MCF 10A (cell line): ENCODE results near the gene APBB2. TPM values are rescaled to one million over a fixed set of nuclear protein-coding genes. Genes with fewer than 3 reads are reported as not detected.

Experiments used
- BruUV-seq: library from RNA; stranded (reverse); fragments of 400-500 nt; replicated peaks from 2 replicates; lab custom pipeline; 2021; lab: Mats Ljungman, UMichigan
- CTCF ChIA-PET: fragments of 300-600 bp; sonication (Branson Sonifier 250); formaldehyde crosslinking; extraction: SDS; loops from one replicate; lab custom pipeline; 2021; ENCODE audit warnings: antibody characterized with exemption, inconsistent platforms; lab: Yijun Ruan, JAX
- POLR2A ChIA-PET: fragments of 300-600, 350-650 bp; sonication (Branson Sonifier 250); formaldehyde crosslinking; extraction: SDS; loops from one replicate; lab custom pipeline; 2020; ENCODE audit warnings: antibody characterized with exemption, inconsistent platforms; lab: Yijun Ruan, JAX
- DNase-seq: peaks from one replicate; pipeline ENCODE4 v3.0.0-alpha.2; 2018; ENCODE audit not compliant: unreplicated experiment
- H3K27ac Mint-ChIP-seq: one replicate; pipeline ENCODE4 v1.8.0; 2022; ENCODE audit warnings: mild to moderate bottlenecking, low read depth, mixed read lengths; ENCODE audit not compliant: unreplicated experiment
- H3K27me3 Mint-ChIP-seq: one replicate; pipeline ENCODE4 v1.8.0; 2022; ENCODE audit warnings: mixed read lengths; ENCODE audit not compliant: insufficient read depth, unreplicated experiment
- H3K36me3 Mint-ChIP-seq: one replicate; pipeline ENCODE4 v1.8.0; 2022; ENCODE audit warnings: mild to moderate bottlenecking, moderate library complexity, mixed read lengths; ENCODE audit not compliant: insufficient read depth, unreplicated experiment
- H3K4me1 Mint-ChIP-seq: one replicate; pipeline ENCODE4 v1.8.0; 2022; ENCODE audit warnings: mixed read lengths; ENCODE audit not compliant: insufficient read depth, unreplicated experiment
- H3K4me3 Mint-ChIP-seq: one replicate; pipeline ENCODE4 v1.8.0; 2022; ENCODE audit warnings: mild to moderate bottlenecking, moderate library complexity, mixed read lengths; ENCODE audit not compliant: unreplicated experiment
- H3K9me3 Mint-ChIP-seq: one replicate; pipeline ENCODE4 v1.8.0; 2022; ENCODE audit warnings: mixed read lengths; ENCODE audit not compliant: unreplicated experiment
- CTCF ChIP-seq: fragments of 200-600 bp; IDR thresholded peaks from one replicate; pipeline ENCODE4 v1.8.0; 2022; ENCODE audit warnings: antibody characterized with exemption, mild to moderate bottlenecking; ENCODE audit not compliant: unreplicated experiment
- intact Hi-C: fragments of 100-400 bp; cut with micrococcal nuclease; formaldehyde crosslinking; loops from 2 replicates; pipeline ENCODE4 v1.14.1; 2022
- total RNA-seq: library from RNA; stranded (reverse); gene quantifications from 2 replicates; pipeline ENCODE4 v1.2.3, GENCODE V29; 2022

APBB2 gene
- total RNA-seq, 1 experiment from 2014 or later: 201 TPM

DNA sequence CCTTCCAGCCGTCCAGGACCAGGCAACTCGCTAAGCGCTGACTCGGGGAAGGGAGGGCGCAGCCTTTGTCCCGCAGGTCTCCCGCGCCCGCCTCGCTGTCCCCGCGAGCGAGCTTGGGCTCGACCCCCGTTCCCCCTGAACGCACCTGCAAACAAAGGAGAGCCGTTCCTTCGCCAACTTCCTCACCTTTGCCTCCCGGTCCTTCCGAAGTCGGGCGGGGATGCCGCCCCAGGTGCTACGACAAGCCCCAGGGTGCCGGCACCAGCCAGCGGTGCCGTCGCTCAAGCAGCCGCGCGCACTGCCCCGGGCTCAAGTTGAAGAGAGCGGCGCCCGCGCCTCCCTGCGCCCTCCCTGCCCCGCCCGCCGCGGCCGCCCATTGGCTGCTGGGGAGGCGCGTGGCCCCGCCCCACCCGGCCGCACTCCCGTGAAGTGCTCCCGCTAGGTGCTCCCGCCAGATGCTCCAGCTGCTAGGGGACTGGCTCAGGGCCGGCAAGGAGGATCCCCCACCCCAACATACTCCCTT is 357.4 kb downstream of the APBB2 start:
- DNase-seq: no peak
- TF ChIP-seq CTCF: no peak
- H3K27ac Mint-ChIP-seq: no peak overlapping the region
- intact Hi-C loops: no loop called here
- CTCF ChIA-PET: no interaction called here
- H3K4me3 Mint-ChIP-seq: no peak overlapping the region
- H3K36me3 Mint-ChIP-seq: peaks cover 76% of the 10 kb centered on the region
- no peaks in the 10 kb centered on the region for H3K9me3 Mint-ChIP-seq
- no peaks in the 10 kb centered on the region for H3K4me1 Mint-ChIP-seq
- H3K27me3 Mint-ChIP-seq: no peaks in the 10 kb centered on the region
- POLR2A ChIA-PET: no interaction called here
- BruUV-seq: no TSS peak

DNA sequence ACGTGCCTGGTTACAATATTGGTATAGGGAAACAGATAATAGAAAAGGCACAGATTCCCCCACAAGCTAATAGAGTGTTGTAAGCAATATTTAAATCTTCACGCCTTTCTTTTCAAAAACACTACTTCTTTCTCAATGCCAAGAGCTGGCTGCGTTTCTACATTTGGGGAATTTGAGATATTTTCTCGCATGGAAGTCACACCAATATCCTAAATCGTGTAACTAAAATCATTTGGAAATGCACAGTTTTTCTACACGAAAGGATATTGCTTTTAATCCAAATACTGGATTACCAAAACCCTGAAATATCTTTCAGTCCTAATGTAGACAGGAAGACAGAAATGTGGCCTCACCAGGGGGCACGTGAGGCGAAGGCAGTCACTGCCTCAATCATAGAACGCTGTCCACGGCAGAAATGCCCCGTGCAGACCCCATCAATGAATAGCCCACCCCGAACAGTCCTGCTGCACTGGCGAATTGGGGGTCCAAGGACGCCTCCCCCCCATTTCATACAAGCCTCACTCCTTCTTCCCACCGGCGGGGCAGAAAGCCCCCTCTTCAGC is 358.0 kb downstream of the APBB2 start:
- TF ChIP-seq CTCF: no peak
- Mint-ChIP-seq H3K27me3 (no peaks in the 10 kb centered on the region), H3K27ac (no peak overlapping the region), H3K36me3 (peaks cover 75% of the 10 kb centered on the region), H3K4me3 (no peak overlapping the region), H3K4me1 (no peaks in the 10 kb centered on the region), H3K9me3 (no peaks in the 10 kb centered on the region)
- ChIA-PET POLR2A (no interaction called here), CTCF (interaction anchor here (0.7 to 1.5 kb wide), 2 partner anchors 24 to 41 kb away, joined by 3 read pairs; no protein-coding TSS in a partner anchor)
- no peak for DNase-seq
- no TSS peak for BruUV-seq
- intact Hi-C loops: no loop called here

DNA sequence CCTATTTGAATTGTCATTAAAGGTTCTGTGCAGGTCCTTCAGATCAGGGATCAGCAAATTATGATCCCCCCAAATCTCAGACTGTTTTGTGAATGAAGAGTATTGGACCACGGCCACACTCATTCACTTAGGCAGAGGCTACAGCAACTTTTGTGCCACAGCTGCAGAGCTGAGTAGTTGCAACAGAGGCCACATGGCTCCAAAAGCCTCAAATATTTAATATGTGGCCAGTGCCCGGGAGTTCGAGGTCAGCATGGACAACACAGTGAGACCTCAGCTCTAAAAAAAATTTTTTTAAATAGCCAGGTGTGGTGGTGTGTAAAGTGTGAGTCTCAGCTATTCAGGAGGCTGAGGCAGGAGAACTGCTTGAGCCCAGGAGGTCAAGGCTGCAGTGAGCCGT is 363.8 kb downstream of the APBB2 start:
- CTCF ChIA-PET: no interaction called here
- Mint-ChIP-seq H3K4me3 (no peak overlapping the region), H3K36me3 (peaks cover 71% of the 10 kb centered on the region), H3K4me1 (no peaks in the 10 kb centered on the region), H3K27ac (no peak overlapping the region), H3K27me3 (no peaks in the 10 kb centered on the region), H3K9me3 (no peaks in the 10 kb centered on the region)
- no peak for TF ChIP-seq CTCF
- BruUV-seq: no TSS peak
- no peak for DNase-seq
- intact Hi-C loops: no loop called here
- POLR2A ChIA-PET: no interaction called here

DNA sequence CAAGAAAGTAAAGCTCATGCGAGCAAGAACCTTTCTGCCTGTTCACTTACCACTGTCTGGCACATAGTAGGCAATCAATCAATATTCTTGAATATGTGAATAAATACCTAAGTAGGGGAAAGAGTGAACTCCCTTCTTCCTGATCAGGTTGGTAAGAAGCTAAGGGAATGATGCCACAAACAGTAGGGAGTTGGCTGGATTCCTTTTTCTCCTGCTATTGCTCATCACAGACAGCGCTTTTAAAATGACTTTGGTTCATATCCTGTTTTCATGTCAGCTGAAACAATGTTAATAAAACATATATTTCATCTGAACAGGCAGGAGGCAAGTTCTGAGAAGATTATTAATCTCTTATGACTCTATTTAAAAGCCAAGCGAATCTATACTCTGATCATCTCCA is 365.4 kb downstream of the APBB2 start:
- H3K27ac Mint-ChIP-seq: peak overlapping the region; percentile 53
- ChIA-PET POLR2A (no interaction called here), CTCF (interaction anchor here (0.5 to 0.7 kb wide), 4 partner anchors 8 to 369 kb away, joined by 3 read pairs; no protein-coding TSS in a partner anchor)
- no peaks in the 10 kb centered on the region for H3K4me1 Mint-ChIP-seq
- H3K27me3 Mint-ChIP-seq: no peaks in the 10 kb centered on the region
- no TSS peak for BruUV-seq
- intact Hi-C loops: no loop called here
- no peak for DNase-seq
- H3K36me3 Mint-ChIP-seq: peaks cover 66% of the 10 kb centered on the region
- H3K9me3 Mint-ChIP-seq: no peaks in the 10 kb centered on the region
- no peak overlapping the region for H3K4me3 Mint-ChIP-seq
- no peak for TF ChIP-seq CTCF
